Measurements from ENCODE around the gene CLASRP.
A peak's percentile ranks its signal among the peaks of the same experiment; 100 is the strongest.

The CLASRP gene

GRCh38 chr19:44992336-44993163, 46.3 kb upstream of the CLASRP start:
- peaks cover 63% of the 10 kb centered on the region for H3K36me3 ChIP-seq (ENCODE audit: control insufficient read depth, low read length)
- TF ChIP-seq EZH2phosphoT487 (IDR thresholded peaks at IDR 0.05; ENCODE audit: borderline replicate concordance, low read length) (no peak), CTCF (IDR thresholded peaks at IDR 0.05; ENCODE audit: low read depth, low read length, poor library complexity, severe bottlenecking) (no peak)
- H3K4me2 ChIP-seq (ENCODE audit: low read length), result no peak overlapping the region
- H3F3A ChIP-seq (ENCODE audit: control insufficient read depth, insufficient read depth), result no peaks in the 10 kb centered on the region
- no peak overlapping the region for H3K27ac ChIP-seq (ENCODE audit: low read depth, low read length)
- no peaks in the 10 kb centered on the region for H3K9me3 ChIP-seq (ENCODE audit: control insufficient read depth, insufficient read depth, low read length)
- peaks cover 38% of the 10 kb centered on the region for H3K4me1 ChIP-seq (ENCODE audit: control insufficient read depth, low read length)
- no peaks in the 10 kb centered on the region for H3K9me2 ChIP-seq (replicated peaks; ENCODE audit: control insufficient read depth, low read length)
- no peaks in the 10 kb centered on the region for H4K20me1 ChIP-seq (ENCODE audit: control insufficient read depth, insufficient read depth, low read depth, low read length)
- H3K79me2 ChIP-seq (ENCODE audit: control insufficient read depth, low read length), result no peaks in the 10 kb centered on the region; the same call in 1 of the 2 replicates
- H3K4me3 ChIP-seq (ENCODE audit: low read length), result no peak overlapping the region
- H3K27me3 ChIP-seq (ENCODE audit: control insufficient read depth, low read length), result no peaks in the 10 kb centered on the region

DNA sequence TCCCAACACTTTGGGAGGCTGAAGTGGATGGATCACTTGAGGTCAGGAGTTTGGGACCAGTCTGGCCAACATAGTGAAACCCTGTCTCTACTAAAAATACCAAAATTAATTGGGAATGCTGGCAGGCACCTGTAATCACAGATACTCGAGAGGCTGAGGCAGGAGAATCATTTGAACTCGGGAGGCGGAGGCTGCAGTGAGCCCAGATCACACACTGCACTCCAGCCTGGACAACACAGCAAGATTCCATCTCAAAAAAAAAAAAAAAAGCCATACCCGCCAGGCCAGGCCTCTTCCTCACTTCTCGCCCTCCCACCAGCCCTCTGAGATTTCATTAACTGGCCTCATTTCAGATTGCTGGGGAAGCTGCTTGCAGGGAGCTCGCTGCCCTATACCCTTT, 45.3 kb upstream of the CLASRP start:
- no peak for TF ChIP-seq EZH2phosphoT487 (IDR thresholded peaks at IDR 0.05; ENCODE audit: borderline replicate concordance, low read length)
- TF ChIP-seq CTCF (IDR thresholded peaks at IDR 0.05; ENCODE audit: low read depth, low read length, poor library complexity, severe bottlenecking), result no peak
- Histone ChIP-seq H4K20me1 (ENCODE audit: control insufficient read depth, insufficient read depth, low read depth, low read length) (no peaks in the 10 kb centered on the region), H3K4me2 (ENCODE audit: low read length) (no peak overlapping the region), H3K27me3 (ENCODE audit: control insufficient read depth, low read length) (no peaks in the 10 kb centered on the region), H3K79me2 (ENCODE audit: control insufficient read depth, low read length) (no peaks in the 10 kb centered on the region; the same call in 1 of the 2 replicates), H3K27ac (ENCODE audit: low read depth, low read length) (no peak overlapping the region), H3K4me3 (ENCODE audit: low read length) (no peak overlapping the region), H3K36me3 (ENCODE audit: control insufficient read depth, low read length) (peaks cover 55% of the 10 kb centered on the region), H3K9me2 (replicated peaks; ENCODE audit: control insufficient read depth, low read length) (no peaks in the 10 kb centered on the region), H3F3A (ENCODE audit: control insufficient read depth, insufficient read depth) (peaks cover 6% of the 10 kb centered on the region; the same call in 1 of the 2 replicates), H3K9me3 (ENCODE audit: control insufficient read depth, insufficient read depth, low read length) (no peaks in the 10 kb centered on the region), H3K4me1 (ENCODE audit: control insufficient read depth, low read length) (peaks cover 46% of the 10 kb centered on the region)

- TF ChIP-seq CTCF (IDR thresholded peaks at IDR 0.05; ENCODE audit: low read depth, low read length, poor library complexity, severe bottlenecking) (no peak), EZH2phosphoT487 (IDR thresholded peaks at IDR 0.05; ENCODE audit: borderline replicate concordance, low read length) (no peak)
- peak overlapping the region; percentile 20 for H3K27ac ChIP-seq (ENCODE audit: low read depth, low read length)
Observed at GRCh38 chr19:44993926-44994537, 44.8 kb upstream of the CLASRP start.

More at GRCh38 chr19:44993926-44994537, 44.8 kb upstream of the CLASRP start:
- no peaks in the 10 kb centered on the region for H4K20me1 ChIP-seq (ENCODE audit: control insufficient read depth, insufficient read depth, low read depth, low read length)
- H3K36me3 ChIP-seq (ENCODE audit: control insufficient read depth, low read length), result peaks cover 50% of the 10 kb centered on the region
- H3K4me2 ChIP-seq (ENCODE audit: low read length), result no peak overlapping the region
- no peaks in the 10 kb centered on the region for H3K9me3 ChIP-seq (ENCODE audit: control insufficient read depth, insufficient read depth, low read length)
- no peaks in the 10 kb centered on the region; the same call in 1 of the 2 replicates for H3K79me2 ChIP-seq (ENCODE audit: control insufficient read depth, low read length)
- H3K27me3 ChIP-seq (ENCODE audit: control insufficient read depth, low read length), result no peaks in the 10 kb centered on the region
- no peaks in the 10 kb centered on the region for H3K9me2 ChIP-seq (replicated peaks; ENCODE audit: control insufficient read depth, low read length)
- H3F3A ChIP-seq (ENCODE audit: control insufficient read depth, insufficient read depth), result peaks cover 6% of the 10 kb centered on the region; the same call in 1 of the 2 replicates
- peaks cover 46% of the 10 kb centered on the region for H3K4me1 ChIP-seq (ENCODE audit: control insufficient read depth, low read length)
- no peak overlapping the region for H3K4me3 ChIP-seq (ENCODE audit: low read length)
